HEK293 (cell line): ENCODE measurements around the gene GLCE.

Experiments
- CTCF ChIA-PET: fragments of 350-600 bp; formaldehyde crosslinking; extraction: SDS; loops from one replicate; lab custom pipeline; 2021; ENCODE audit warnings: antibody characterized with exemption; lab: Yijun Ruan, JAX
- POLR2A ChIA-PET: fragments of 300-600 bp; formaldehyde crosslinking; extraction: SDS; loops from one replicate; lab custom pipeline; 2020; ENCODE audit warnings: antibody characterized with exemption, inconsistent platforms; lab: Yijun Ruan, JAX
- H3K27ac ChIP-seq: fragments of 200-500 bp; sonication (Bioruptor generic); 2 replicates; pipeline ENCODE4 v1.5.1; 2014; ENCODE audit warnings: low read depth, low read length, control low read depth, inconsistent platforms; ENCODE audit errors: extremely low read depth
- H3K36me3 ChIP-seq, 2 experiments: fragments of 200-500 bp in 1 of 2; sonication (Bioruptor generic) in 1 of 2; 1 replicate in 1 of 2; 2 replicates in 1 of 2; pipeline ENCODE4 v1.5.1; 2014 to 2017; ENCODE audit warnings: inconsistent platforms in 2 of 2, low read length in 2 of 2; ENCODE audit not compliant: control insufficient read depth in 2 of 2, insufficient read depth in 1 of 2
- H3K4me1 ChIP-seq: fragments of 200-500 bp; sonication (Bioruptor generic); 2 replicates; pipeline ENCODE4 v1.5.1; 2014; ENCODE audit warnings: mild to moderate bottlenecking, low read length, inconsistent platforms; ENCODE audit not compliant: control insufficient read depth, insufficient read depth
- H3K4me3 ChIP-seq: 2 replicates; pipeline ENCODE4 v1.5.1; 2011; ENCODE audit warnings: low read depth, mild to moderate bottlenecking, control low read depth, low read length, moderate library complexity
- H3K9me3 ChIP-seq: fragments of 200-500 bp; sonication (Bioruptor generic); 2 replicates; pipeline ENCODE4 v1.5.1; 2014; ENCODE audit warnings: low read depth, low read length, inconsistent platforms; ENCODE audit not compliant: control insufficient read depth, insufficient read depth
- BCL6B ChIP-seq: fragments of 450-650 bp; formaldehyde crosslinking; IDR thresholded peaks from 2 replicates; pipeline ENCODE4 v1.5.1; 2017; ENCODE audit warnings: missing biosample characterization, missing genetic modification characterization
- GFI1B ChIP-seq: fragments of 450-650 bp; formaldehyde crosslinking; IDR thresholded peaks from 2 replicates; pipeline ENCODE4 v1.5.1; 2016; ENCODE audit warnings: missing biosample characterization, missing genetic modification characterization
- PRDM6 ChIP-seq: fragments of 450-650 bp; formaldehyde crosslinking; IDR thresholded peaks from 2 replicates; pipeline ENCODE4 v1.5.1; 2017; ENCODE audit warnings: missing biosample characterization, missing genetic modification characterization
- SP7 ChIP-seq: fragments of 450-650 bp; formaldehyde crosslinking; IDR thresholded peaks from 2 replicates; pipeline ENCODE4 v1.5.1; 2016; ENCODE audit warnings: missing biosample characterization, missing genetic modification characterization
- TRIM28 ChIP-seq: IDR thresholded peaks from 2 replicates; pipeline ENCODE4 v1.6.1; 2011; ENCODE audit warnings: low read length, control low read depth, borderline replicate concordance
- ZBTB17 ChIP-seq: fragments of 450-650 bp; formaldehyde crosslinking; IDR thresholded peaks from 2 replicates; pipeline ENCODE4 v1.5.1; 2016; ENCODE audit warnings: missing biosample characterization, missing genetic modification characterization
- ZBTB20 ChIP-seq: fragments of 450-650 bp; formaldehyde crosslinking; IDR thresholded peaks from 2 replicates; pipeline ENCODE4 v1.5.1; 2016; ENCODE audit warnings: missing biosample characterization, missing genetic modification characterization
- ZNF112 ChIP-seq: fragments of 450-650 bp; formaldehyde crosslinking; IDR thresholded peaks from 2 replicates; pipeline ENCODE4 v1.5.0; 2017; ENCODE audit warnings: missing biosample characterization, missing genetic modification characterization
- ZNF146 ChIP-seq: fragments of 450-650 bp; formaldehyde crosslinking; IDR thresholded peaks from 2 replicates; pipeline ENCODE4 v1.5.1; 2016; ENCODE audit warnings: missing biosample characterization, missing genetic modification characterization
- ZNF202 ChIP-seq: fragments of 450-650 bp; formaldehyde crosslinking; IDR thresholded peaks from 2 replicates; pipeline ENCODE4 v1.5.1; 2016; ENCODE audit warnings: missing biosample characterization, missing genetic modification characterization, borderline replicate concordance
- ZNF274 ChIP-seq, 2 experiments: fragments of 200-500 bp in 1 of 2; fragments of 450-650 bp in 1 of 2; sonication (Bioruptor generic) in 1 of 2; formaldehyde crosslinking in 1 of 2; IDR thresholded peaks; 2 replicates each; pipeline versions ENCODE4 v1.5.1 to v1.6.1; 2014 to 2016; ENCODE audit warnings: borderline replicate concordance in 1 of 2, inconsistent platforms in 1 of 2, low read length in 1 of 2, missing biosample characterization in 1 of 2, missing genetic modification characterization in 1 of 2
- ZNF292 ChIP-seq: fragments of 450-650 bp; formaldehyde crosslinking; IDR thresholded peaks from 2 replicates; pipeline ENCODE4 v1.5.1; 2016; ENCODE audit warnings: low read depth, missing biosample characterization, missing genetic modification characterization, borderline replicate concordance
- ZNF530 ChIP-seq: fragments of 450-650 bp; formaldehyde crosslinking; IDR thresholded peaks from 2 replicates; pipeline ENCODE4 v1.5.1; 2016; ENCODE audit warnings: low read depth, missing biosample characterization, missing genetic modification characterization
- ZNF600 ChIP-seq: fragments of 450-650 bp; formaldehyde crosslinking; IDR thresholded peaks from 2 replicates; pipeline ENCODE4 v1.5.1; 2016; ENCODE audit warnings: missing biosample characterization, missing genetic modification characterization
- ZNF621 ChIP-seq: fragments of 450-650 bp; formaldehyde crosslinking; IDR thresholded peaks from 2 replicates; pipeline ENCODE4 v1.5.1; 2017; ENCODE audit warnings: missing biosample characterization, missing genetic modification characterization
- ZNF654 ChIP-seq: fragments of 450-650 bp; formaldehyde crosslinking; IDR thresholded peaks from 2 replicates; pipeline ENCODE4 v1.5.1; 2016; ENCODE audit warnings: low read depth, missing biosample characterization, missing genetic modification characterization
- ZNF658 ChIP-seq: fragments of 450-650 bp; formaldehyde crosslinking; IDR thresholded peaks from 2 replicates; pipeline ENCODE4; 2016; ENCODE audit warnings: missing biosample characterization, missing genetic modification characterization
- ZNF660 ChIP-seq: fragments of 450-650 bp; IDR thresholded peaks from 2 replicates; pipeline ENCODE4 v1.5.1; 2018; ENCODE audit warnings: missing biosample characterization, mild to moderate bottlenecking, missing genetic modification characterization
- ZNF785 ChIP-seq: fragments of 450-650 bp; formaldehyde crosslinking; IDR thresholded peaks from 2 replicates; pipeline ENCODE4 v1.5.1; 2016; ENCODE audit warnings: missing biosample characterization, missing genetic modification characterization
- TF ChIP-seq, protein P1 (sequence below): fragments of 450-650 bp; formaldehyde crosslinking; IDR thresholded peaks from 2 replicates; pipeline ENCODE4 v1.5.1; 2016; ENCODE audit warnings: missing biosample characterization, missing genetic modification characterization
- TF ChIP-seq, protein P2 (sequence below): fragments of 450-650 bp; formaldehyde crosslinking; IDR thresholded peaks from 2 replicates; pipeline ENCODE4 v1.5.1; 2016; ENCODE audit warnings: missing biosample characterization, missing genetic modification characterization
- TF ChIP-seq, protein P3 (sequence below): fragments of 450-650 bp; formaldehyde crosslinking; IDR thresholded peaks from 2 replicates; pipeline ENCODE4 v1.5.1; 2016; ENCODE audit warnings: missing biosample characterization, missing genetic modification characterization
- TF ChIP-seq, protein P4 (sequence below): fragments of 450-650 bp; formaldehyde crosslinking; IDR thresholded peaks from 2 replicates; pipeline ENCODE4 v1.5.1; 2016; ENCODE audit warnings: missing biosample characterization, missing genetic modification characterization

Gene GLCE

DNA sequence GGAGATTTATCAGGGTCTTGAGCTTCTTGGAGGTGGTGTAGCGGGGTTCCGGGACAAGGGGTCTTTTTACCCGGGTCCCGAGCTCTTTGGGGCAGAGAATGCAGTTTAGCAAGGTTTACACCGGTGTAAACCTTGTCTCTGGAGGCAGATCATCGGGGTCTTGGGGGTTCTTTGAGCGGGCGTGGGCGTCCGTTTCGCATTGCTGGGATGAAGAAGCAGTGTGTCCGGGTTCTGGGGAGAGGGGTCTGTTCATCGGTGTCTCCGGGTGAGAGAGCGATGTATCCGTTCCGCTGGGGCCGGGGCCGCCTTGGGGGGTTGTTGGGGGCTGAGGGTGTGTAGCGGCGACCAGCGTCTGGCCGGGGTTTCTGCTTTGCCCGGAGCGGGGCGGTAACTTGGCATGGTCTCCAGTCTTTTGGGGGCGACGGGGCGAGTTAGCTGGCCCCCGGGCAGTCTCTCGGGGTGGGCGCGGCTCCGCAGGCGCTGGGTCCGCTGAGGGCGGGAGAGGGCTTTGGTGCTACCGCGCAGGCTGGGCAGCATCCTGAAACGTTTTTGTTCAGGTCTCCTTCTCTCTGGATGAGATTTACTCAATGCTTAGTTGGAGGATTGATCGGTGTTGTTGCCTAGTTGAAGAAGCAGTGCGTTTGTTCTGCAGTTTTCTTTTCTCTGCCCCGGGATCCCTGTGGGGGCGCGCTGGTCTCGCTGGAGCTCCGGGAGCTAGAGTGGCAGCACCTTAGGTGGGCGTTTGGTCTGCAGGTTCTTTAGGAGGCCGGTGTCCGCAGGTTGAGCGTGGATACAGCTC is 843 bp downstream of the GLCE start (continued):
- TF ChIP-seq, protein P1, sequence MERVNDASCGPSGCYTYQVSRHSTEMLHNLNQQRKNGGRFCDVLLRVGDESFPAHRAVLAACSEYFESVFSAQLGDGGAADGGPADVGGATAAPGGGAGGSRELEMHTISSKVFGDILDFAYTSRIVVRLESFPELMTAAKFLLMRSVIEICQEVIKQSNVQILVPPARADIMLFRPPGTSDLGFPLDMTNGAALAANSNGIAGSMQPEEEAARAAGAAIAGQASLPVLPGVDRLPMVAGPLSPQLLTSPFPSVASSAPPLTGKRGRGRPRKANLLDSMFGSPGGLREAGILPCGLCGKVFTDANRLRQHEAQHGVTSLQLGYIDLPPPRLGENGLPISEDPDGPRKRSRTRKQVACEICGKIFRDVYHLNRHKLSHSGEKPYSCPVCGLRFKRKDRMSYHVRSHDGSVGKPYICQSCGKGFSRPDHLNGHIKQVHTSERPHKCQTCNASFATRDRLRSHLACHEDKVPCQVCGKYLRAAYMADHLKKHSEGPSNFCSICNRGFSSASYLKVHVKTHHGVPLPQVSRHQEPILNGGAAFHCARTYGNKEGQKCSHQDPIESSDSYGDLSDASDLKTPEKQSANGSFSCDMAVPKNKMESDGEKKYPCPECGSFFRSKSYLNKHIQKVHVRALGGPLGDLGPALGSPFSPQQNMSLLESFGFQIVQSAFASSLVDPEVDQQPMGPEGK (tag by site-specific recombination), result peak; percentile 90
- peak; percentile 9; the same call in 1 of the 2 replicates for TF ChIP-seq SP7 (tag by site-specific recombination)
- no peak for TF ChIP-seq GFI1B (tag by site-specific recombination)
- TF ChIP-seq ZNF530 (tag by site-specific recombination), result no peak
- TF ChIP-seq, protein P2, sequence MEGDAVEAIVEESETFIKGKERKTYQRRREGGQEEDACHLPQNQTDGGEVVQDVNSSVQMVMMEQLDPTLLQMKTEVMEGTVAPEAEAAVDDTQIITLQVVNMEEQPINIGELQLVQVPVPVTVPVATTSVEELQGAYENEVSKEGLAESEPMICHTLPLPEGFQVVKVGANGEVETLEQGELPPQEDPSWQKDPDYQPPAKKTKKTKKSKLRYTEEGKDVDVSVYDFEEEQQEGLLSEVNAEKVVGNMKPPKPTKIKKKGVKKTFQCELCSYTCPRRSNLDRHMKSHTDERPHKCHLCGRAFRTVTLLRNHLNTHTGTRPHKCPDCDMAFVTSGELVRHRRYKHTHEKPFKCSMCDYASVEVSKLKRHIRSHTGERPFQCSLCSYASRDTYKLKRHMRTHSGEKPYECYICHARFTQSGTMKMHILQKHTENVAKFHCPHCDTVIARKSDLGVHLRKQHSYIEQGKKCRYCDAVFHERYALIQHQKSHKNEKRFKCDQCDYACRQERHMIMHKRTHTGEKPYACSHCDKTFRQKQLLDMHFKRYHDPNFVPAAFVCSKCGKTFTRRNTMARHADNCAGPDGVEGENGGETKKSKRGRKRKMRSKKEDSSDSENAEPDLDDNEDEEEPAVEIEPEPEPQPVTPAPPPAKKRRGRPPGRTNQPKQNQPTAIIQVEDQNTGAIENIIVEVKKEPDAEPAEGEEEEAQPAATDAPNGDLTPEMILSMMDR (tag by site-specific recombination), result peak; percentile 82
- no peak for TF ChIP-seq ZNF274 (IDR thresholded peaks at IDR 0.05; ENCODE audit: low read length)
- no peak for TF ChIP-seq ZNF274 (tag by site-specific recombination; IDR thresholded peaks at IDR 0.05; ENCODE audit: borderline replicate concordance)

DNA sequence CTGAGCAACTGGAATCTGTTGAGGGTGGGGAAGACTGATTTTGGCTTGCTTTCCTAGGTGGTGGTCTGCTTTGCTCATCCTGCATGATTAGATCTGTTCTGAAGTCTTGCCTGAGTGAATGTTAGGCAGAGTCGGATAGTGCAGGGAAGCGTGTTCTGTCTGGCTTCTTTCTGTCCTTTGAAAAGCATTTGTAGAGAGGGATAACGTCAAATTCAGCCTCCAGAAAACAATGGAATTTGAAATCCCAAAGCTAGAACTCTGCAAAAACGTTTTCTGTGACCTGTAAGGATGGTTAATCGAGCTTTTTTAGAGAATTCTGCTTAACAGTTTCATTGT is 1.4 kb downstream of the GLCE start:
- no peaks in the 10 kb centered on the region for H3K9me3 ChIP-seq
- ChIA-PET CTCF (interaction anchor here (0.6 to 2.1 kb wide), 13 partner anchors 11 to 284 kb away, joined by 3 to 8 read pairs (median 4); no protein-coding TSS in a partner anchor), POLR2A (interaction anchor here (0.6 to 2.5 kb wide), 5 partner anchors 10 to 1231 kb away, joined by 3 to 29 read pairs (median 19); no protein-coding TSS in a partner anchor)

GRCh38 chr15:69163141-69163669 is 2.8 kb downstream of the GLCE start:
- Histone ChIP-seq H3K27ac (no peak overlapping the region), H3K4me3 (no peak overlapping the region), H3K36me3 (no peaks in the 10 kb centered on the region), H3K4me1 (peaks cover 33% of the 10 kb centered on the region), H3K9me3 (no peaks in the 10 kb centered on the region)
- CTCF ChIA-PET, result interaction anchor here (0.9 to 1.9 kb wide), 4 partner anchors 10 to 248 kb away, joined by 3 to 8 read pairs (median 4); no protein-coding TSS in a partner anchor
- POLR2A ChIA-PET, result no interaction called here
- TF ChIP-seq PRDM6 (tag by site-specific recombination) (peak; percentile 91), BCL6B (tag by site-specific recombination) (no peak), ZNF654 (no peak), ZBTB20 (tag by site-specific recombination) (peak; percentile 50; the same call in 1 of the 2 replicates), ZNF660 (tag by site-specific recombination) (no peak)
- TF ChIP-seq, protein P3, sequence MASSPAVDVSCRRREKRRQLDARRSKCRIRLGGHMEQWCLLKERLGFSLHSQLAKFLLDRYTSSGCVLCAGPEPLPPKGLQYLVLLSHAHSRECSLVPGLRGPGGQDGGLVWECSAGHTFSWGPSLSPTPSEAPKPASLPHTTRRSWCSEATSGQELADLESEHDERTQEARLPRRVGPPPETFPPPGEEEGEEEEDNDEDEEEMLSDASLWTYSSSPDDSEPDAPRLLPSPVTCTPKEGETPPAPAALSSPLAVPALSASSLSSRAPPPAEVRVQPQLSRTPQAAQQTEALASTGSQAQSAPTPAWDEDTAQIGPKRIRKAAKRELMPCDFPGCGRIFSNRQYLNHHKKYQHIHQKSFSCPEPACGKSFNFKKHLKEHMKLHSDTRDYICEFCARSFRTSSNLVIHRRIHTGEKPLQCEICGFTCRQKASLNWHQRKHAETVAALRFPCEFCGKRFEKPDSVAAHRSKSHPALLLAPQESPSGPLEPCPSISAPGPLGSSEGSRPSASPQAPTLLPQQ, result no peak

More for the DNA sequence above, 1.4 kb downstream of the GLCE start:
- Histone ChIP-seq H3K27ac (peak overlapping the region; percentile 94), H3K36me3 (no peaks in the 10 kb centered on the region), H3K4me3 (peak overlapping the region; percentile 94), H3K4me1 (peaks cover 33% of the 10 kb centered on the region)
- TF ChIP-seq ZNF600 (tag by site-specific recombination), result peak; percentile 9; the same call in 1 of the 2 replicates
- TF ChIP-seq, protein P4, sequence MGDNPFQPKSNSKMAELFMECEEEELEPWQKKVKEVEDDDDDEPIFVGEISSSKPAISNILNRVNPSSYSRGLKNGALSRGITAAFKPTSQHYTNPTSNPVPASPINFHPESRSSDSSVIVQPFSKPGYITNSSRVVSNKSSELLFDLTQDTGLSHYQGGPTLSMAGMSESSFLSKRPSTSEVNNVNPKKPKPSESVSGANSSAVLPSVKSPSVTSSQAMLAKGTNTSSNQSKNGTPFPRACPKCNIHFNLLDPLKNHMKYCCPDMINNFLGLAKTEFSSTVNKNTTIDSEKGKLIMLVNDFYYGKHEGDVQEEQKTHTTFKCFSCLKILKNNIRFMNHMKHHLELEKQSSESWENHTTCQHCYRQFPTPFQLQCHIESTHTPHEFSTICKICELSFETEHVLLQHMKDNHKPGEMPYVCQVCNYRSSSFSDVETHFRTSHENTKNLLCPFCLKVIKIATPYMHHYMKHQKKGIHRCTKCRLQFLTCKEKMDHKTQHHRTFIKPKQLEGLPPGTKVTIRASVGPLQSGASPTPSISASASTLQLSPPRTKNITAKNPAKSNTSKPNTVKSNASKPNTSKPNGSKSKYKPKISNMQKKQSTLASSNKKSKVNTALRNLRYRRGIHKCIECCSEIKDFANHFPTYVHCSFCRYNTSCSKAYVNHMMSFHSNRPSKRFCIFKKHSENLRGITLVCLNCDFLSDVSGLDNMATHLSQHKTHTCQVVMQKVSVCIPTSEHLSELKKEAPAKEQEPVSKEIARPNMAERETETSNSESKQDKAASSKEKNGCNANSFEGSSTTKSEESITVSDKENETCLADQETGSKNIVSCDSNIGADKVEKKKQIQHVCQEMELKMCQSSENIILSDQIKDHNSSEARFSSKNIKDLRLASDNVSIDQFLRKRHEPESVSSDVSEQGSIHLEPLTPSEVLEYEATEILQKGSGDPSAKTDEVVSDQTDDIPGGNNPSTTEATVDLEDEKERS (tag by site-specific recombination), result no peak
- no peak for TF ChIP-seq ZNF112 (tag by site-specific recombination)
- TF ChIP-seq ZNF292 (tag by site-specific recombination), result no peak
- no peak for TF ChIP-seq ZNF785 (tag by site-specific recombination)
- TF ChIP-seq TRIM28, result peak; percentile 42; the same call in 1 of the 2 replicates
- TF ChIP-seq ZNF621, result no peak
- TF ChIP-seq ZNF202 (tag by site-specific recombination), result no peak
- TF ChIP-seq ZNF146 (tag by site-specific recombination), result no peak
- peak; percentile 80 for TF ChIP-seq ZBTB17 (tag by site-specific recombination)
- no peak for TF ChIP-seq ZNF658
